ENCODE data around the gene GPR146. TPM values are rescaled to one million over a fixed set of nuclear protein-coding genes. Genes with fewer than 3 reads are reported as not detected.

The GPR146 gene
- total RNA-seq, 2 experiments from 2014 or later: 0.40 to 2.1 TPM

DNA sequence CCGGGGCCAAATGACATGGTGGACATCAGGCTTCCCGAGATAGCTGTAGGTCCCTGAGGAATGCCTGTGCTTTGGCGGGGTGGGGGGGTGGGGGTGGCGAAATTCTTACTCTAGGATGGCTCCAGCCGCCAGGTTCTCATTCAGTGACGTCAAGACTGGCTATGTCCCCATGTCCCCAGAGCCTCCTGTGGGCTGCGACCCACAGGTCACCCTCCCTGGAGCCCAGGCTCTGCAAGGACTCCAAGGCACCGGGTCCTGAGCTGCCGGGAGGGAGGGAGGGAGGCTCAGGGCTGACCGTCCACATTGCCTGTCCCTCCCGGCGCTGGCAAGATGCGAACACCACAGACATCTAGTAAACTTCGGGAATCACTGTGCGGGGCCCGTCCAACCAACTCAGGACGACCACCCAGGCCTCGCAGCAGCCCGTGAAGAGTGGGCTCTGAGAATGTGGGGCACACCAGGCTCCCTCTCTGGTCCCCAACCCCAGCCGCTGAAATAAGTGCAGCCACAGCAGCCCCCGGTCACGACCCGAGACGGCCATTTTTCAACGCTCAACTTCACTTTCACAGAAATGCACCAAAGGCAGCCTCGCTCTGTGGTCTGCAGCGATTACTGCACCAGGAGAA, 12.6 kb downstream of the GPR146 start:
- H3K9me3 Mint-ChIP-seq (ENCODE audit: low read depth): no peaks in the 10 kb centered on the region
- DNase-seq (no peak), ATAC-seq (no peak)
- no peak overlapping the region for H3K4me3 Mint-ChIP-seq
- no peaks in the 10 kb centered on the region for H3K36me3 Mint-ChIP-seq
- no peak overlapping the region for H3K27ac Mint-ChIP-seq
- CTCF ChIA-PET: interaction anchor here (2.8 kb wide), 1 partner anchor 64 kb away, joined by 21 read pairs; no protein-coding TSS in a partner anchor
- no peaks in the 10 kb centered on the region for H3K27me3 Mint-ChIP-seq
- H3K4me1 Mint-ChIP-seq: peaks cover 6% of the 10 kb centered on the region

DNA sequence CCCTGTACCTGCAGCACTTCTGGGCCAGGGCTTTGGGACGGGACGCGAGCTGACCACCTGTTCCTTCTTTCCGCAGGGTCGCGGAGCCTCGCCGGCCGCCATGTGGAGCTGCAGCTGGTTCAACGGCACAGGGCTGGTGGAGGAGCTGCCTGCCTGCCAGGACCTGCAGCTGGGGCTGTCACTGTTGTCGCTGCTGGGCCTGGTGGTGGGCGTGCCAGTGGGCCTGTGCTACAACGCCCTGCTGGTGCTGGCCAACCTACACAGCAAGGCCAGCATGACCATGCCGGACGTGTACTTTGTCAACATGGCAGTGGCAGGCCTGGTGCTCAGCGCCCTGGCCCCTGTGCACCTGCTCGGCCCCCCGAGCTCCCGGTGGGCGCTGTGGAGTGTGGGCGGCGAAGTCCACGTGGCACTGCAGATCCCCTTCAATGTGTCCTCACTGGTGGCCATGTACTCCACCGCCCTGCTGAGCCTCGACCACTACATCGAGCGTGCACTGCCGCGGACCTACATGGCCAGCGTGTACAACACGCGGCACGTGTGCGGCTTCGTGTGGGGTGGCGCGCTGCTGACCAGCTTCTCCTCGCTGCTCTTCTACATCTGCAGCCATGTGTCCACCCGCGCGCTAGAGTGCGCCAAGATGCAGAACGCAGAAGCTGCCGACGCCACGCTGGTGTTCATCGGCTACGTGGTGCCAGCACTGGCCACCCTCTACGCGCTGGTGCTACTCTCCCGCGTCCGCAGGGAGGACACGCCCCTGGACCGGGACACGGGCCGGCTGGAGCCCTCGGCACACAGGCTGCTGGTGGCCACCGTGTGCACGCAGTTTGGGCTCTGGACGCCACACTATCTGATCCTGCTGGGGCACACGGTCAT, 13.3 kb downstream of the GPR146 start:
- no peaks in the 10 kb centered on the region for H3K9me3 Mint-ChIP-seq (ENCODE audit: low read depth)
- ATAC-seq (no peak), DNase-seq (no peak)
- no peaks in the 10 kb centered on the region for H3K27me3 Mint-ChIP-seq
- H3K27ac Mint-ChIP-seq: no peak overlapping the region
- peaks cover 6% of the 10 kb centered on the region for H3K4me1 Mint-ChIP-seq
- H3K4me3 Mint-ChIP-seq: no peak overlapping the region
- no peaks in the 10 kb centered on the region for H3K36me3 Mint-ChIP-seq
- CTCF ChIA-PET: interaction anchor here (2.1 to 2.8 kb wide), 2 partner anchors 13 to 65 kb away, joined by 8 to 21 read pairs; partner anchors contain the start of gene GPR146

DNA sequence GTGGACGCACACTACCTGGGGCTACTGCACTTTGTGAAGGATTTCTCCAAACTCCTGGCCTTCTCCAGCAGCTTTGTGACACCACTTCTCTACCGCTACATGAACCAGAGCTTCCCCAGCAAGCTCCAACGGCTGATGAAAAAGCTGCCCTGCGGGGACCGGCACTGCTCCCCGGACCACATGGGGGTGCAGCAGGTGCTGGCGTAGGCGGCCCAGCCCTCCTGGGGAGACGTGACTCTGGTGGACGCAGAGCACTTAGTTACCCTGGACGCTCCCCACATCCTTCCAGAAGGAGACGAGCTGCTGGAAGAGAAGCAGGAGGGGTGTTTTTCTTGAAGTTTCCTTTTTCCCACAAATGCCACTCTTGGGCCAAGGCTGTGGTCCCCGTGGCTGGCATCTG, 14.0 kb downstream of the GPR146 start:
- no peaks in the 10 kb centered on the region for H3K36me3 Mint-ChIP-seq
- ATAC-seq (no peak), DNase-seq (no peak)
- CTCF ChIA-PET: interaction anchor here (2.1 to 2.8 kb wide), 2 partner anchors 14 to 65 kb away, joined by 8 to 21 read pairs; partner anchors contain the start of gene GPR146
- no peaks in the 10 kb centered on the region for H3K9me3 Mint-ChIP-seq (ENCODE audit: low read depth)
- peaks cover 6% of the 10 kb centered on the region for H3K4me1 Mint-ChIP-seq
- H3K27me3 Mint-ChIP-seq: no peaks in the 10 kb centered on the region
- no peak overlapping the region for H3K4me3 Mint-ChIP-seq
- no peak overlapping the region for H3K27ac Mint-ChIP-seq

DNA sequence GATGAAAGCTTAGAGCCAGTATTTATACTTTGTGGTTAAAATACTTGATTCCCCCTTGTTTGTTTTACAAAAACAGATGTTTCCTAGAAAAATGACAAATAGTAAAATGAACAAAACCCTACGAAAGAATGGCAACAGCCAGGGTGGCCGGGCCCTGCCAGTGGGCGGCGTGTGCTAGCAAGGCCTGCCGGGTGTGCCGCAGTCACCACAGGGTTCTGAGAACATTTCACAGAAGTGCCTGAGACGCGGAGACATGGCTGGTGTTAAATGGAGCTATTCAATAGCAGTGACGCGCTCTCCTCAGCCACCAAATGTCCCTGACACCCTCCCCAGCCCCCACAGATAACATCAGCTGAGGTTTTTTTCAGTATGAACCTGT, 14.5 kb downstream of the GPR146 start:
- no peak overlapping the region for H3K27ac Mint-ChIP-seq
- CTCF ChIA-PET: interaction anchor here (2.1 to 2.8 kb wide), 2 partner anchors 14 to 66 kb away, joined by 8 to 21 read pairs; partner anchors contain the start of gene GPR146
- no peak for ATAC-seq

DNA sequence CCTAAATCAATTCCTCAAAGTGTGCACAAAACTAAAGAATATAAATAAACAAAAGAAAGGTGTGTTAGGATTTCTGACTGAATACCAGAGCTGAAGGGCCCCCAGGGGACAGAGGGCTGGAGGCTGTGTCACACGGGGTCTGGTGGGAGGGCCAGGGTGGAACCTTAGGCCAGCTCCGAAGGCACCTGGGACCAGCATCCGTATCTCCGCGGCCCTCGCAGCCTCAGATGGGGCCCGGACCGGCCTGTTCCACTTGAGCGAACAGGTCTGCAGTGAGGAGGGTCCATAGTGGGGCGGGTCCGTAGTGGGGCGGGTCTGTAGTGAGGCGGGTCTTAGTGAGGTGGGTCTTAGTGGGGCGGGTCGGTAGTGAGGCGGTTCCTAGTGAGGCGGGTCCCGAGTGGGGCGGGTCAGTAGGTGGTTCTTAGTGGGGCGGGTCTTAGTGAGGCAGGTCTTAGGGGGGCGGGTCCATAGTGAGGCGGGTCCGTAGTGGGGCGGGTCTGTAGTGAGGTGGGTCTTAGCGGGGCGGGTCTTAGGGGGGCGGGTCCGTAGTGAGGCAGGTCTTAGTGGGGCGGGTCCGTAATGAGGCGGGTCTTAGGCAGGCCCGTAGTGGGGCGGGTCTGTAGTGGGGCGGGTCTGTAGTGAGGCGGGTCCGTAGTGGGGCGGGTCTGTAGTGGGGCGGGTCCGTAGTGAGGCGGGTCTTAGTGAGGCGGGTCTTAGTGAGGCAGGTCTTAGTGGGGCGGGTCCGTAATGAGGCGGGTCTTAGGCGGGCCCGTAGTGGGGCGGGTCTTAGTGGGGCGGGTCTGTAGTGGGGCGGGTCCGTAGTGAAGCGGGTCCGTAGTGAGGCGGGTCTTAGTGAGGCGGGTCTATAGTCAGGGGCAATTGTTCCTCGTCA, 15.1 kb downstream of the GPR146 start:
- H3K4me1 Mint-ChIP-seq: peaks cover 6% of the 10 kb centered on the region
- DNase-seq (no peak), ATAC-seq (peak; percentile 50)
- H3K27ac Mint-ChIP-seq: no peak overlapping the region
- H3K9me3 Mint-ChIP-seq (ENCODE audit: low read depth): no peaks in the 10 kb centered on the region
- CTCF ChIA-PET: interaction anchor here (1.0 to 3.5 kb wide), 4 partner anchors 15 to 66 kb away, joined by 3 to 28 read pairs (median 14); partner anchors contain the start of gene GPR146
- H3K4me3 Mint-ChIP-seq: no peak overlapping the region
- H3K36me3 Mint-ChIP-seq: no peaks in the 10 kb centered on the region
- no peaks in the 10 kb centered on the region for H3K27me3 Mint-ChIP-seq

More for the DNA sequence above, 14.5 kb downstream of the GPR146 start:
- H3K9me3 Mint-ChIP-seq (ENCODE audit: low read depth): no peaks in the 10 kb centered on the region
- no peaks in the 10 kb centered on the region for H3K27me3 Mint-ChIP-seq
- DNase-seq: no peak
- no peaks in the 10 kb centered on the region for H3K36me3 Mint-ChIP-seq
- H3K4me1 Mint-ChIP-seq: peaks cover 6% of the 10 kb centered on the region
- no peak overlapping the region for H3K4me3 Mint-ChIP-seq

DNA sequence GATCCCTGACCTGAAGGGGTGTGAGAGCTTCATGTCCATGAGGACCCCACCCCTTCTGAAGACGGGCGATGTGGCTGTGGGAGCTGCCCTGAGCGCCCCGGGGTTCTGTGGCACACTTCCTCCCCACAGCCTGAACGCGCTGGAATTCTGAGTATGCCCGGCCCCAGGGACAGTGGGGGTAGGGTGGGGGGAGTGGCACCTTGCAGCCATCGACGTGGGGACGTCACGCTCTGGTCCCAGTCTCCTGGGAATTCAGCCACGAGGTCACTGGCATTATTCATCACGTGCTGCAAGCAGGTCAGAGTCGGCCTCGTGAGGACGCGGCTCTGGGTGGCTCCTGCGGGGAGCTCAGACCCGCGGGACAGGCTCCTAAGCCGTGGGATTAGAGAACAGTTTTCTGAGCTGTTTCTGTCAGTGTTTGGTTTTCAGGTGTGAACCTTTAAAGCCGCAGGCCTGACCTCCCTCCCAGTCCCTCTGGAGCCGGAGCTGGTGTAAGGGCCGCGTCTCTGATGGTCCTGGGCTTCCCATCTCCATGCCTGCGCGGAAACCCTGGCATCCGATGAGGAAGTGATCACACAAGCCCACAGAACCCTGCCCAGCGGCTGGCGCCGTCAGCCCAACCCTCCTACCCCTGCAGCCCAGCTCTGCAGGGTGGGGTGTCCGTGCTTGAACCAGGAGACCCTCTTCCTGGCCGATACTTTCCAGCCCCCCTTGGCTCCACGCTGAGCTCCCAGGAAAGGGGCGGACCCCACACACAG, 16.1 kb downstream of the GPR146 start:
- Mint-ChIP-seq H3K4me3 (no peak overlapping the region), H3K4me1 (peaks cover 6% of the 10 kb centered on the region)

DNA sequence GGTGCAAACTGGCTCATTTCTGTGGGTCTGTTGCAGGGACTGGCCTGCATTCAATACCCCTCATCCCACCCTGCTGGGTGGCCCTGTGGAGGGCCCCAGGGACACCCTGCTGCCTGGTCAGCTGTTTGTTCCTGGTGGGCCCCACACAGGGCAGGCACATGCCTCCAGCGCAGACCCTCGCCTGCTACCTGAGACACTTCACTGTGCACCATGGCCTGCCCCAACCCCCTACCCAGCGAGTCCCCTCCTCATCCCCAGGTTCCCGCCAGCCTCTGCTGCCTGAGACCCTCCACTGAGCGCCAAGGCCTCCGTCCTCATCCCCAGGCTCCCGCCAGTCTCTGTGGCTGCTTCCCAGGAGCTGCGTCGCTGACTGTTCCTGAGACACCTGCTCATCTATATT, 16.8 kb downstream of the GPR146 start:
- no peak overlapping the region for H3K4me3 Mint-ChIP-seq
- peaks cover 8% of the 10 kb centered on the region for H3K4me1 Mint-ChIP-seq
- H3K27ac Mint-ChIP-seq: no peak overlapping the region
- CTCF ChIA-PET: interaction anchor here (3.5 kb wide), 1 partner anchor 68 kb away, joined by 28 read pairs; no protein-coding TSS in a partner anchor
- no peaks in the 10 kb centered on the region for H3K9me3 Mint-ChIP-seq (ENCODE audit: low read depth)
- ATAC-seq: no peak
- DNase-seq: no peak
- H3K36me3 Mint-ChIP-seq: no peaks in the 10 kb centered on the region
- no peaks in the 10 kb centered on the region for H3K27me3 Mint-ChIP-seq

More for the DNA sequence above, 16.1 kb downstream of the GPR146 start:
- Mint-ChIP-seq H3K27ac (no peak overlapping the region), H3K9me3 (ENCODE audit: low read depth) (no peaks in the 10 kb centered on the region), H3K27me3 (no peaks in the 10 kb centered on the region), H3K36me3 (no peaks in the 10 kb centered on the region)
- ATAC-seq: no peak
- CTCF ChIA-PET: interaction anchor here (1.0 to 3.5 kb wide), 2 partner anchors 16 to 67 kb away, joined by 3 to 28 read pairs; no protein-coding TSS in a partner anchor
- DNase-seq: no peak

DNA sequence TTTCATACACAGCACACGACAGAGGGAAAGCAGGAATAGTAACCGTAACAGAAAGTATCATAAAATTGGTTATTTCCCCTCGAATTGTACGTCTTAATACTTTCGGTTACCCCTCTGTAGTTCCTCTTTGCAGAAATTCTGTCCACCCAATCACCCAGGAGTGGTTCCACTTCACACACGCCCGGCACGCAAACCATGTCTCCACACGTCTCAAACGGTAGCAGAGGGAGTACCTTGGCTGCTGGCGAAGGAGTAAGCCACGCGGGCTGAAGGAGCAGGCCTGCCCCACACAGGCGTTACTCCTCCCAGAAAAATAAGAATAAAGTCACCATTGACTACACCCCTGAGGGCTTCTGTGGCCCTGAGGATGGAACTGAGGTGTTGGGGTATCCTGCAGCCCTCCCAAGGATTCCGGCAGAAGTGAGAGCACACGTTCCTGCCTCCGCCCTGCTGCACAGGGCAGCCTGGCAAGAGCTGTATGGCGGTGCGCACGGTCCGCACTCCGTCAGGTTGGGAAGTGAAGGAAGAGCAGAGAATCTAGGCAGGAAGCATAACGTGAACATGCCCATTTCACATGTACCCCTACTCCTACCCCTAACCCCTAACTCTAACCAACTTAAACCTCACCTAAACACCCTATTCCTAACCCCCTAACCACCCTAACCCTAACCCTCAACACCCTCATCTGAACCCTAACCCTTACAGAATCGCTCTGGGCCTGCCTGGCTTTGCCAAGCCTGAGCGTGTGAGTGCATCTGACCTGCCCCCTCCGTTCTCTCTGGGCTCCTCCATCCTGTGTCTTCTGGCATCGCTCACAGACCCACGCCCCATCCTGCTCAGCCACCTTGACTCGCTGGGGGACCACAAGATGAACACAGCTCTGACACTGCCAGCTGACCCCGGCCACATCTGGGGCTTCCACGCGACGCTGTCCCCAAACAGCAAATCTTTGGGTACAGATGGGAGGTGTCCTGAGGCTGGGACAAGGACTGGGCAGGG, 18.2 kb downstream of the GPR146 start:
- ATAC-seq (no peak), DNase-seq (no peak)
- peaks cover 8% of the 10 kb centered on the region for H3K4me1 Mint-ChIP-seq
- CTCF ChIA-PET: interaction anchor here (3.5 kb wide), 1 partner anchor 70 kb away, joined by 28 read pairs; no protein-coding TSS in a partner anchor
- no peaks in the 10 kb centered on the region for H3K36me3 Mint-ChIP-seq
- no peaks in the 10 kb centered on the region for H3K9me3 Mint-ChIP-seq (ENCODE audit: low read depth)
- no peak overlapping the region for H3K4me3 Mint-ChIP-seq
- no peak overlapping the region for H3K27ac Mint-ChIP-seq
- no peaks in the 10 kb centered on the region for H3K27me3 Mint-ChIP-seq

DNA sequence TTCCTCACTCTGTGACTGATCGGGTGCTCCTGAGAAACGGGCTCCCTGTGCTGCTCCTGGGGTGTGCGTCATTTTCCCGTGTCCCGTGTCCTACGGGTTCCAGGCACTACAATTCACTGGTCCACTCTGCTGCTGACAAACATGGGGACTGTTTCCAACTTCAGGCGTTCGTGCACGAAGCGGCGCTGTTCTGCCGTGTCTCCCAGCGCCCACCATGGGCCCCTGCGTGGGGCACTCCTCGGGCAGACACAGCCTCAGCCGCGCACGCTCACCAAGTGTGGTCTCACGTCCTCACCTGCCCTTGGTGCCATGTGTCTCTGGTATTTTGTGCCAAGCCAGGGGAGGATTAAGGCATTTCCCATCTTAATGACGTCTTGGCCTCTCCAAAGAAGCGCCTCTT, 19.0 kb downstream of the GPR146 start:
- H3K27me3 Mint-ChIP-seq: no peaks in the 10 kb centered on the region
- no peak for DNase-seq
- ATAC-seq: no peak
- CTCF ChIA-PET: interaction anchor here (3.4 to 4.1 kb wide), 2 partner anchors 17 to 68 kb away, joined by 46 to 322 read pairs; partner anchors contain the start of gene GPR146
- H3K4me1 Mint-ChIP-seq: peaks cover 8% of the 10 kb centered on the region
- H3K27ac Mint-ChIP-seq: no peak overlapping the region
- H3K9me3 Mint-ChIP-seq (ENCODE audit: low read depth): no peaks in the 10 kb centered on the region
- H3K4me3 Mint-ChIP-seq: no peak overlapping the region
- H3K36me3 Mint-ChIP-seq: no peaks in the 10 kb centered on the region

DNA sequence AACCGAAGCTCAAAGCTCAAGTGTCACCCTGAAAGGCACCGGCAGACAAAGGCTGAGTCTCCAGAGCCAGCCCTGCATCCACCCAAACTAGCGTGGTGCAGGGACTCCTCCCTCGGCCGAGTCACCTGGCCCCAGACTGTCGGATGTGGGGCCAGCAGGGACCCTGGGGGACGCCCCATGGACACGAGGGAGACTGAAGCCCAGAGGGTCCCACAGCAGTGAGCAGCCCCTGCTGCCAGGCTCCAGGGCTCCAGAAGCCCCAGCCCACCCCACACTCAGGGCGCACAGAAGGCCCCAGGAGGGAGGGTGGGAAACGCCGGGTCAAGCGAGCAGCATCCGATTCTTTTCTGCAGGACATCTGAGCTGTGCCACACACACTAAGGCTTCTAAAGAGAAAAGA, 20.2 kb downstream of the GPR146 start:
- Mint-ChIP-seq H3K4me3 (no peak overlapping the region), H3K27me3 (no peaks in the 10 kb centered on the region), H3K4me1 (peaks cover 2% of the 10 kb centered on the region), H3K36me3 (no peaks in the 10 kb centered on the region), H3K27ac (no peak overlapping the region), H3K9me3 (ENCODE audit: low read depth) (no peaks in the 10 kb centered on the region)
- no peak for ATAC-seq
- CTCF ChIA-PET: interaction anchor here (1.1 to 4.1 kb wide), 18 partner anchors 9 to 411 kb away, joined by 3 to 322 read pairs (median 8); partner anchors contain the start of genes COX19 and GPR146
- no peak for DNase-seq

DNA sequence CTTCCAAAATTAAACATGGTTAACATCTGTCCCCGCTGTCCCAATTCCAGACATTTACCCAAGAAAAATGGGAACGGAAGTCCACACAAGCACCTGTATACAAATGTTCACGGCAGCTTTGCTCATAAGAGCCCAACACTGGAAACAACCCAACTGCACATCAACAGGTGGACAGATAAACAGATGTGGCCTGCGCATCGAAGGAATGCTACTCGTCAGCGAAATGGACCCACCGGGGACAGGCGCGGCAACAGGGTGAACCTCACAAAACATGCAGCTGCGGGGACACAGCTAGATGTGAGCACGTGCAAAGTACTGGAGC, 20.9 kb downstream of the GPR146 start:
- Mint-ChIP-seq H3K4me1 (peaks cover 2% of the 10 kb centered on the region), H3K36me3 (no peaks in the 10 kb centered on the region), H3K27ac (no peak overlapping the region), H3K27me3 (no peaks in the 10 kb centered on the region), H3K4me3 (no peak overlapping the region), H3K9me3 (ENCODE audit: low read depth) (no peaks in the 10 kb centered on the region)
- ATAC-seq (no peak), DNase-seq (no peak)
- CTCF ChIA-PET: interaction anchor here (0.6 to 4.1 kb wide), 41 partner anchors 9 to 410 kb away, joined by 3 to 322 read pairs (median 4); partner anchors contain the start of genes COX19, CYP2W1, GPER1 and GPR146
